Nucleus accumbens (tissue), 56 donors: ENCODE results near the gene RAB15.
A peak's percentile ranks its signal among the peaks of the same experiment; 100 is the strongest.

ENCODE experiments used
- DNase-seq, 56 donors: peaks; one replicate each; lab custom pipeline; 2025; lab: John Stamatoyannopoulos, UW

Gene RAB15

GRCh38 chr14:64958743-64959142 lies 13.4 kb downstream of the RAB15 start:
- no peak for DNase-seq

GRCh38 chr14:64958201-64958600 lies 13.9 kb downstream of the RAB15 start:
- DNase-seq: no peak

- DNase-seq: no peak
These were observed 15.3 kb downstream of the RAB15 start for GRCh38 chr14:64956697-64957406.

GRCh38 chr14:64955297-64955696 lies 16.8 kb downstream of the RAB15 start:
- DNase-seq: no peak

GRCh38 chr14:64954491-64955240 lies 17.5 kb downstream of the RAB15 start:
- no peak for DNase-seq

GRCh38 chr14:64953661-64954060 lies 18.5 kb downstream of the RAB15 start:
- no peak for DNase-seq

- DNase-seq: no peak
These were observed 18.9 kb downstream of the RAB15 start for GRCh38 chr14:64953310-64953654.

GRCh38 chr14:64952598-64953309 lies 19.4 kb downstream of the RAB15 start:
- DNase-seq: no peak

- DNase-seq: no peak
These were observed 20.4 kb downstream of the RAB15 start for GRCh38 chr14:64951724-64952123.

GRCh38 chr14:64951291-64951690 lies 20.8 kb downstream of the RAB15 start:
- no peak for DNase-seq

- peak in 4 of 56 donors; percentile 14 to 31 (median 24) for DNase-seq
These were observed 21.2 kb downstream of the RAB15 start for GRCh38 chr14:64950889-64951288.

- DNase-seq: no peak
These were observed 23.4 kb downstream of the RAB15 start for GRCh38 chr14:64948612-64949210.

GRCh38 chr14:64947710-64948611 lies 24.2 kb downstream of the RAB15 start:
- DNase-seq: no peak

- DNase-seq: no peak
These were observed 25.7 kb downstream of the RAB15 start for GRCh38 chr14:64946310-64947045.

- no peak for DNase-seq
These were observed 26.5 kb downstream of the RAB15 start for GRCh38 chr14:64945431-64946178.

- DNase-seq: no peak
These were observed 27.3 kb downstream of the RAB15 start for GRCh38 chr14:64944861-64945260.

GRCh38 chr14:64944041-64944440 lies 28.1 kb downstream of the RAB15 start:
- DNase-seq: no peak

- DNase-seq: no peak
These were observed 28.6 kb downstream of the RAB15 start for GRCh38 chr14:64943556-64943955.
